Mesenchymal stem cell (in vitro differentiated cells and primary cell): ENCODE measurements around the gene ZNF660.

Experiments
- DNase-seq: peaks from one replicate; pipeline ENCODE4 v3.0.0-alpha.2; 2013
- H2AFZ ChIP-seq: one replicate; pipeline ENCODE4 v1.6.1; 2013; ENCODE audit warnings: low read depth, mild to moderate bottlenecking, control low read depth, inconsistent platforms, low read length, moderate library complexity
- H2AK5ac ChIP-seq: 2 replicates; pipeline ENCODE4 v1.6.1; 2013; ENCODE audit warnings: low read length, moderate library complexity, mild to moderate bottlenecking, inconsistent platforms; ENCODE audit not compliant: severe bottlenecking
- H2BK120ac ChIP-seq: one replicate; pipeline ENCODE4 v1.6.1; 2013; ENCODE audit warnings: low read depth, mild to moderate bottlenecking, inconsistent platforms, low read length, moderate library complexity
- H2BK12ac ChIP-seq, 2 experiments: one replicate each; pipeline ENCODE4 v1.6.1; 2013; ENCODE audit warnings: inconsistent platforms in 2 of 2, low read length in 2 of 2, mild to moderate bottlenecking in 2 of 2, moderate library complexity in 2 of 2, control low read depth in 1 of 2
- H2BK15ac ChIP-seq: one replicate; pipeline ENCODE4 v1.6.1; 2013; ENCODE audit warnings: mild to moderate bottlenecking, low read depth, inconsistent platforms; ENCODE audit not compliant: poor library complexity, severe bottlenecking
- H2BK5ac ChIP-seq: 2 replicates; pipeline ENCODE4 v1.6.1; 2013; ENCODE audit warnings: low read depth, mild to moderate bottlenecking, low read length, control low read depth, inconsistent platforms; ENCODE audit not compliant: poor library complexity, severe bottlenecking
- H3K14ac ChIP-seq, 2 experiments: one replicate each; pipeline ENCODE4 v1.6.1; 2013; ENCODE audit warnings: inconsistent platforms in 2 of 2, low read length in 2 of 2, control low read depth in 1 of 2, mild to moderate bottlenecking in 1 of 2, moderate library complexity in 1 of 2
- H3K18ac ChIP-seq, 2 experiments: one replicate each; pipeline ENCODE4 v1.6.1; 2013; ENCODE audit warnings: inconsistent platforms in 2 of 2, low read length in 2 of 2, control low read depth in 1 of 2, low read depth in 1 of 2, mild to moderate bottlenecking in 1 of 2
- H3K23ac ChIP-seq, 2 experiments: one replicate each; pipeline ENCODE4 v1.6.1; 2013; ENCODE audit warnings: inconsistent platforms in 2 of 2, low read length in 2 of 2, mild to moderate bottlenecking in 2 of 2, moderate library complexity in 2 of 2, control low read depth in 1 of 2
- H3K27ac ChIP-seq: 2 replicates; pipeline ENCODE4 v1.5.1; 2013; ENCODE audit warnings: mild to moderate bottlenecking, moderate library complexity, low read length, control low read depth, inconsistent platforms; ENCODE audit not compliant: poor library complexity, severe bottlenecking
- H3K27me3 ChIP-seq, 2 experiments: 2 replicates each; pipeline versions ENCODE4 v1.6.1 to v1.7.0; 2013; ENCODE audit warnings: low read length in 2 of 2, mild to moderate bottlenecking in 2 of 2, moderate library complexity in 2 of 2, control low read depth in 1 of 2, inconsistent platforms in 1 of 2; ENCODE audit not compliant: control insufficient read depth in 1 of 2, insufficient read depth in 1 of 2
- H3K36me3 ChIP-seq, 2 experiments: 2 replicates each; pipeline versions ENCODE4 v1.6.1 to v1.7.0; 2013; ENCODE audit warnings: low read length in 2 of 2, control low read depth in 1 of 2, inconsistent platforms in 1 of 2, low read depth in 1 of 2, mild to moderate bottlenecking in 1 of 2; ENCODE audit not compliant: insufficient read depth in 2 of 2, control insufficient read depth in 1 of 2
- H3K4ac ChIP-seq, 2 experiments: one replicate each; pipeline ENCODE4 v1.6.1; 2013; ENCODE audit warnings: inconsistent platforms in 2 of 2, low read length in 2 of 2, mild to moderate bottlenecking in 2 of 2, moderate library complexity in 2 of 2, control low read depth in 1 of 2, low read depth in 1 of 2
- H3K4me1 ChIP-seq: 2 replicates; pipeline ENCODE4 v1.6.1; 2013; ENCODE audit warnings: low read depth, low read length, control low read depth; ENCODE audit not compliant: control insufficient read depth, insufficient read depth
- H3K4me2 ChIP-seq: 2 replicates; pipeline ENCODE4 v1.6.1; 2013; ENCODE audit warnings: low read length, mild to moderate bottlenecking, inconsistent platforms; ENCODE audit not compliant: poor library complexity, severe bottlenecking
- H3K4me3 ChIP-seq, 2 experiments: 2 replicates each; pipeline versions ENCODE4 v1.5.1 to v1.7.0; 2013; ENCODE audit warnings: low read length in 2 of 2, mild to moderate bottlenecking in 2 of 2, control low read depth in 1 of 2, low read depth in 1 of 2; ENCODE audit not compliant: insufficient read depth in 1 of 2
- H3K79me1 ChIP-seq: replicated peaks from 2 replicates; pipeline ENCODE4 v1.6.1; 2013; ENCODE audit warnings: mild to moderate bottlenecking, control low read depth, low read length, inconsistent platforms; ENCODE audit not compliant: poor library complexity, severe bottlenecking
- H3K9ac ChIP-seq: 2 replicates; pipeline ENCODE4 v1.7.0; 2013; ENCODE audit warnings: mild to moderate bottlenecking, low read length, moderate library complexity
- H3K9me3 ChIP-seq: 2 replicates; pipeline ENCODE4 v1.7.0; 2013; ENCODE audit warnings: mild to moderate bottlenecking, low read length; ENCODE audit not compliant: control insufficient read depth
- H4K8ac ChIP-seq: one replicate; pipeline ENCODE4 v1.6.1; 2013; ENCODE audit warnings: inconsistent platforms, mild to moderate bottlenecking, low read length, moderate library complexity
- H4K91ac ChIP-seq: one replicate; pipeline ENCODE4 v1.6.1; 2013; ENCODE audit warnings: mild to moderate bottlenecking, low read length, inconsistent platforms
- WGBS: methylation state at CpG from one replicate; pipeline ENCODE4 v1.1.7; 2013; ENCODE audit warnings: mixed read lengths; 5-methylcytosine and 5-hydroxymethylcytosine counted together

ZNF660 gene

DNA sequence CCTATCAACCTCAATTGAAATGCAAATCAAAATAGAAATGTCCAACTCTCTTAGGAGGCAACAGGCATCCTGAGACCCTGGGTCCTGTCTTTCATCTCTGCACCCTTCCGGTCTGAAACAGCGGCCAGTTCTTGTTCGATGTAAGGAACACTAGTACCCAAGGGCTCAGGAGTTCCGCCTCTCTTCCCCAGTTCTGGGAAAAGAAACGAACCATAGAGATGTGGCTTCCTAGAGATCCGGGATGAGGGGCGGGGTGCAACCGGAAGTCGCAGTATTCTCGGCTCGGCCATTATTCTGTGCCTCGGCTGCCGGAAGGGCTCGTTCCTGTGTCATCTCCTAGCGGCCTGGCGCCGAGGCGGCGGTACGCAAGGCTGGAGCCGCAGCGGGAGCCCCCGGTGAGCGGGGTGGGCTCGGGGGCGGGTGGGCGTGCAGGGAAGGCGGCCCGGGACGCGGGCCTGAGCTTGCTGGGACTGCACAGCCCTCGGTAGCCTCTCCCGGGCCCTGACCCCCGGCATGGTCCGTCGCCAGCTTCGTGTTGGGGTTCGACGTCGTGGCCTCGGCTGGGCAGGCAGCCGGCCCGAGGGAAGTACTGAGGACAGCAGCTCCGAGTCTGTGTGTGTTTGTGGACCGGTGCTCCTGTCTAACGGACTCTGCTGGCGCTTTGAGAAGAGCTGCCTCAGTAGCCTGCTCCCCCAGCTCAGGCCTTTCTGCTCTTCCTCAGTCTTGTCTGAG, 40.2 kb downstream of the ZNF660 start, which contains the start of gene ZNF197:
TSS of gene ZNF197 (plus strand) at position 288 of the 732 bp plus-strand sequence. CDS start 4,119 bp downstream, outside the sequence.
- peaks cover 15% of the 10 kb centered on the region for H3K79me1 ChIP-seq
- 1% methylated on average over 46 of the region's 47 CpGs for WGBS
- peak within 1 kb of the TSS; percentile 78 to 95 for H3K4me3 ChIP-seq

DNA sequence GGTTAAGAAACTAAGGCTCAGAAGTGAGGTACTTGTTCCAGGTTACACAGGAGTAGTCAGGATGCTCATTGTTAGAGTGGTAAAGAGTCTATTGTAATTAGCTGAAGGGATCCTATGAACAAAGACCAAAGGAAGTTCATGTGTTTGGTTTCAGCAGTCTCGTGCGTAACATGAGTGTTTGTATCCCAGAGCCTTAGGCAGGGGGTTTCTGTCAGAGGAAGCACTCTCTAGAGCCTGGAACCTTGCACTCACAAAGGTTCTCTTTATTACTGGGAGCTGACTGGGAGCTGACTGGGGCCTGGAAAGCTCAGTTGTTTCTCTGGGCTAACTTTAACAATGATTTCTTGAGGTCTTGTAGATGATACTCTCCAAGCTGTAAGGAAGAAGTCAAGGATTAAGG, 44.0 kb downstream of the ZNF660 start:
- H3K18ac ChIP-seq = no peak overlapping the region
- H2BK12ac ChIP-seq = no peak overlapping the region
- H3K27me3 ChIP-seq = no peaks in the 10 kb centered on the region
- H2BK15ac ChIP-seq = no peak overlapping the region
- H2AFZ ChIP-seq = no peak overlapping the region
- no peak overlapping the region for H2AK5ac ChIP-seq
- peaks cover 23 to 48% of the 10 kb centered on the region in 2 experiments for H3K36me3 ChIP-seq
- no peak overlapping the region for H3K4me2 ChIP-seq
- no peak overlapping the region for H3K27ac ChIP-seq
- H3K9ac ChIP-seq = no peak overlapping the region
- H3K4ac ChIP-seq = no peak overlapping the region
- H2BK5ac ChIP-seq = no peak overlapping the region
- H3K23ac ChIP-seq = no peak overlapping the region
- no peaks in the 10 kb centered on the region for H3K9me3 ChIP-seq
- peaks cover 26% of the 10 kb centered on the region for H3K79me1 ChIP-seq
- no peaks in the 10 kb centered on the region for H3K4me1 ChIP-seq
- no peak overlapping the region for H4K91ac ChIP-seq
- H3K14ac ChIP-seq = no peak overlapping the region
- H3K4me3 ChIP-seq = no peak overlapping the region
- DNase-seq = no peak
- no peak overlapping the region for H2BK120ac ChIP-seq
- 98% methylated on average over 2 of the region's 2 CpGs for WGBS
- no peak overlapping the region for H4K8ac ChIP-seq

More for the DNA sequence above, 40.2 kb downstream of the ZNF660 start, which contains the start of gene ZNF197:
- Histone ChIP-seq H2AFZ (peak within 1 kb of the TSS; percentile 70), H3K4ac (peak within 1 kb of the TSS; percentile 7 to 83), H3K27me3 (no peaks in the 10 kb centered on the region), H3K23ac (peak within 1 kb of the TSS in 1 of 2 experiments; percentile 59), H3K14ac (peak within 1 kb of the TSS in 1 of 2 experiments; percentile 94), H2BK120ac (peak within 1 kb of the TSS; percentile 29), H3K9ac (peak within 1 kb of the TSS; percentile 93), H3K36me3 (peaks cover 5 to 15% of the 10 kb centered on the region in 2 experiments), H2BK5ac (no peak within 1 kb of the TSS), H2BK15ac (peak within 1 kb of the TSS; percentile 55), H3K27ac (peak within 1 kb of the TSS; percentile 71), H2AK5ac (no peak within 1 kb of the TSS), H3K9me3 (no peaks in the 10 kb centered on the region), H3K18ac (peak within 1 kb of the TSS; percentile 72 to 98), H4K91ac (peak within 1 kb of the TSS; percentile 47), H3K4me1 (no peaks in the 10 kb centered on the region), H3K4me2 (peak within 1 kb of the TSS; percentile 57), H4K8ac (peak within 1 kb of the TSS; percentile 74), H2BK12ac (no peak within 1 kb of the TSS)
- DNase-seq = peak; percentile 91

DNA sequence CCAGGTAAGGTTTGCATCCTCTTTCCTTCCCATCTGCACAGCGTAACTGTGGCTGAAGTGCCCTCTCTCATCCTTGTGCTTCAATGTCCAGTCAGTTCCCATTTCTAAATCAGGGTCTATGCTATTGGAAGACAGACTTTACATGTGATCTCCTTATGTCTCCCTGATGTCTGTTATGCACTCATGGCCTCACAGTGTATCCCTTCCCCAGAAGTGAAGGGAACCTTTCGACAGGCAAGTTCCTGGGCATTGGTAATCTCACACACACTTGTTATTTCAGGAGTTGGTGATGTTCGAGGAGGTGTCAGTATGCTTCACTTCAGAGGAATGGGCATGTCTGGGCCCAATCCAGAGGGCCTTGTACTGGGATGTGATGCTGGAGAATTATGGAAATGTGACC, 47.4 kb downstream of the ZNF660 start:
- Histone ChIP-seq H2BK12ac (no peak overlapping the region), H3K4me3 (no peak overlapping the region), H4K8ac (no peak overlapping the region), H4K91ac (no peak overlapping the region), H3K79me1 (peaks cover 32% of the 10 kb centered on the region), H2AK5ac (no peak overlapping the region), H3K4me2 (no peak overlapping the region), H3K18ac (no peak overlapping the region), H3K4ac (no peak overlapping the region), H3K27ac (no peak overlapping the region), H3K36me3 (peaks cover 25 to 77% of the 10 kb centered on the region in 2 experiments), H3K14ac (no peak overlapping the region), H2BK5ac (no peak overlapping the region), H3K9ac (no peak overlapping the region), H3K9me3 (peaks cover 14% of the 10 kb centered on the region), H2BK15ac (no peak overlapping the region), H2AFZ (no peak overlapping the region), H3K27me3 (no peaks in the 10 kb centered on the region), H3K4me1 (no peaks in the 10 kb centered on the region), H3K23ac (no peak overlapping the region), H2BK120ac (no peak overlapping the region)
- WGBS = 97% methylated on average over 3 of the region's 3 CpGs
- DNase-seq = no peak

- H3K4me3 ChIP-seq = peak overlapping the region in 1 of 2 experiments; percentile 59
- no peak for DNase-seq
- no peaks in the 10 kb centered on the region for H3K4me1 ChIP-seq
- no peak overlapping the region for H3K27ac ChIP-seq
- no peak overlapping the region for H2AFZ ChIP-seq
- WGBS = 100% methylated on average over 4 of the region's 4 CpGs
- H3K79me1 ChIP-seq = peaks cover 20% of the 10 kb centered on the region
- H3K14ac ChIP-seq = no peak overlapping the region
- H2BK12ac ChIP-seq = no peak overlapping the region
- peaks cover 71% of the 10 kb centered on the region for H3K9me3 ChIP-seq
- no peak overlapping the region for H3K18ac ChIP-seq
- no peak overlapping the region for H3K4me2 ChIP-seq
- no peak overlapping the region for H2BK120ac ChIP-seq
- no peak overlapping the region for H2AK5ac ChIP-seq
- no peak overlapping the region for H4K8ac ChIP-seq
- H3K23ac ChIP-seq = no peak overlapping the region
- H3K27me3 ChIP-seq = no peaks in the 10 kb centered on the region
- no peak overlapping the region for H2BK5ac ChIP-seq
- no peak overlapping the region for H4K91ac ChIP-seq
- H3K9ac ChIP-seq = no peak overlapping the region
- H3K36me3 ChIP-seq = peaks cover 19 to 71% of the 10 kb centered on the region in 2 experiments
- H2BK15ac ChIP-seq = no peak overlapping the region
- H3K4ac ChIP-seq = no peak overlapping the region
Observed at GRCh38 chr3:44642337-44642736, 57.6 kb downstream of the ZNF660 start.
